OCI-LY7 (cell line): ENCODE results near the gene RAB1A.
"Not testable (repeated sequence)": the region's sequence is repeated elsewhere in the genome, so short reads cannot be mapped to it uniquely, and the experiment has no call there.

Experiments used
- CTCF ChIP-seq: fragments of 200-600 bp; sonication (generic); conservative IDR thresholded peaks from 2 replicates; pipeline ENCODE4 v1.5.1; 2014; ENCODE audit warnings: mild to moderate bottlenecking, antibody characterized with exemption, low read length, moderate library complexity, mixed read lengths
- EZH2phosphoT487 ChIP-seq: fragments of 200-600 bp; sonication (generic); IDR thresholded peaks from 2 replicates; pipeline ENCODE4 v1.6.1; 2018; ENCODE audit warnings: low read depth, borderline replicate concordance, mild to moderate bottlenecking, mixed run types, antibody characterized with exemption, low read length, moderate library complexity, mixed read lengths

DNA sequence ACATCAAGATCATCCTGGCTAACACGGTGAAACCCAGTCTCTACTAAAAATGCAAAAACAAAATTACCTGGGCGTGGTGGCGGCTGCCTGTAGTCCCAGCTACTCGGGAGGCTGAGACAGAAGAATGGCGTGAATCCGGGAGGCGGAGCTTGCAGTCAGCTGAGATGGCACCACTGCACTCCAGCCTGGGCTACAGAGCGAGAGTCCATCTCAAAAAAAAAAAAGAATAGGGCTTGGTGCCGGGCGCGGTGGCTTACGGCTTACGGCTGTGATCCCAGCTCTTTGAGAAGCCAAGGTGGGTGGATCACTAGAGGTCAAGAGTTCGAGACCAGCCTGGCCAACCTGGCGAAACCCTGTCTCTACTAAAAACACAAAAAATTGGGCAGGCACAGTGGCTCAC, 3.0 kb upstream of the RAB1A start:
- not testable (repeated sequence) for TF ChIP-seq CTCF, EZH2phosphoT487
